Lower leg skin (tissue), 4 donors: ENCODE measurements around the gene ANXA6. TPM values are rescaled to one million over a fixed set of nuclear protein-coding genes. Genes with fewer than 3 reads are reported as not detected.
"Not testable (repeated sequence)": the region's sequence is repeated elsewhere in the genome, so short reads cannot be mapped to it uniquely, and the experiment has no call there.

Experiments used
- DNase-seq, 2 donors: peaks; one replicate each; pipeline ENCODE4 v3.0.0-alpha.2; 2019; ENCODE audit warnings: low spot score in 2 of 2
- H3K4me3 ChIP-seq: fragments of 200-600 bp; sonication (generic); 2 replicates; pipeline ENCODE4 v1.5.1; 2017; ENCODE audit warnings: mild to moderate bottlenecking, low read depth; ENCODE audit not compliant: poor library complexity, severe bottlenecking
- CTCF ChIP-seq, 3 donors: fragments of 450-650 bp; IDR thresholded peaks; one replicate each; pipeline ENCODE4 v1.5.1; 2016; ENCODE audit warnings: antibody characterized with exemption in 3 of 3, mild to moderate bottlenecking in 3 of 3, moderate library complexity in 2 of 3
- POLR2A ChIP-seq, 2 donors: fragments of 450-650 bp; IDR thresholded peaks; one replicate each; pipeline ENCODE4 v1.6.1; 2016 to 2017; ENCODE audit warnings: antibody characterized with exemption in 2 of 2, mild to moderate bottlenecking in 1 of 2, moderate library complexity in 1 of 2
- WGBS, 2 donors: methylation state at CpG; one replicate each; pipeline ENCODE4 v1.1.5; 2018; 5-methylcytosine and 5-hydroxymethylcytosine counted together
- intact Hi-C: fragments of 100-400 bp; cut with DNase I; formaldehyde crosslinking; loops from one replicate; pipeline ENCODE4 v1.15.0; 2023; ENCODE audit warnings: low total_unique reads
- total RNA-seq, 4 donors: library from RNA; depleted of rRNA; stranded (reverse); fragments of >200 nt; gene quantifications; one replicate each; pipeline ENCODE4 v1.1.0, GENCODE V29; 2016

Gene ANXA6
- total RNA-seq, 4 donors from 2014 or later = 34.2 to 68.4 (median 43.3) TPM

- H3K4me3 ChIP-seq = no peak overlapping the region
- WGBS, 2 donors = 88 to 92% methylated on average over 4 of the region's 4 CpGs
- intact Hi-C loops = no loop called here
- TF ChIP-seq POLR2A (IDR thresholded peaks at IDR 0.05) (no peak), CTCF (IDR thresholded peaks at IDR 0.05) (no peak)
- DNase-seq = peak in 1 of 2 donors; percentile 52
These were observed 21.9 kb upstream of the ANXA6 start for GRCh38 chr5:151179489-151179840.

- intact Hi-C loops = no loop called here
- 72 to 89% methylated on average over 5 of the region's 5 CpGs for whole genome bisulfite sequencing, 2 donors
- TF ChIP-seq CTCF (IDR thresholded peaks at IDR 0.05) (no peak), POLR2A (IDR thresholded peaks at IDR 0.05) (no peak)
- H3K4me3 ChIP-seq = no peak overlapping the region
- peak in 1 of 2 donors; percentile 26 for DNase-seq
These were observed 21.4 kb upstream of the ANXA6 start for GRCh38 chr5:151178777-151179488.

GRCh38 chr5:151178372-151178771, 20.8 kb upstream of the ANXA6 start:
- WGBS, 2 donors = 94 to 100% methylated on average over 1 of the region's 1 CpG
- no peak for DNase-seq
- intact Hi-C loops = no loop called here
- TF ChIP-seq POLR2A (IDR thresholded peaks at IDR 0.05) (no peak), CTCF (IDR thresholded peaks at IDR 0.05) (no peak)
- no peak overlapping the region for H3K4me3 ChIP-seq

GRCh38 chr5:151176268-151176667, 18.7 kb upstream of the ANXA6 start:
- H3K4me3 ChIP-seq, intact Hi-C loops: not testable (repeated sequence)
- peak in 1 of 2 donors; percentile 34 for DNase-seq
- 78 to 96% methylated on average over 5 of the region's 5 CpGs for WGBS, 2 donors

GRCh38 chr5:151174612-151175101, 17.1 kb upstream of the ANXA6 start:
- WGBS, 2 donors = 66 to 69% methylated on average over 15 of the region's 15 CpGs
- DNase-seq = peak in 1 of 2 donors; percentile 83
- TF ChIP-seq CTCF (IDR thresholded peaks at IDR 0.05) = no peak
- H3K4me3 ChIP-seq = no peak overlapping the region
- intact Hi-C loops = no loop called here

GRCh38 chr5:151173711-151174611, 16.4 kb upstream of the ANXA6 start:
- no peak for TF ChIP-seq POLR2A (IDR thresholded peaks at IDR 0.05)
- no peak for TF ChIP-seq CTCF (IDR thresholded peaks at IDR 0.05)
- intact Hi-C loops = no loop called here
- peak in 1 of 2 donors; percentile 39 for DNase-seq
- H3K4me3 ChIP-seq = no peak overlapping the region
- WGBS, 2 donors = 83 to 90% methylated on average over 11 of the region's 11 CpGs
